GM18951 (cell line): ENCODE results near the gene ETFRF1.

ENCODE experiments used
- POLR2A ChIP-seq: IDR thresholded peaks from 4 replicates; pipeline ENCODE4 v1.6.1; 2011; ENCODE audit warnings: mild to moderate bottlenecking; ENCODE audit not compliant: insufficient read length, insufficient read depth; ENCODE audit errors: extremely low read depth
- in situ Hi-C: fragments of 300-500 bp; cut with MboI; formaldehyde crosslinking; loops from one replicate; pipeline ENCODE4 v1.12.0; 2022; ENCODE audit warnings: low sequenced_read_pairs, mixed read lengths, inconsistent platforms; ENCODE audit not compliant: unreplicated experiment

ETFRF1 gene

GRCh38 chr12:25190793-25191192 is 4.2 kb upstream of the ETFRF1 start:
- no peak for TF ChIP-seq POLR2A
- in situ Hi-C loops = no loop called here

DNA sequence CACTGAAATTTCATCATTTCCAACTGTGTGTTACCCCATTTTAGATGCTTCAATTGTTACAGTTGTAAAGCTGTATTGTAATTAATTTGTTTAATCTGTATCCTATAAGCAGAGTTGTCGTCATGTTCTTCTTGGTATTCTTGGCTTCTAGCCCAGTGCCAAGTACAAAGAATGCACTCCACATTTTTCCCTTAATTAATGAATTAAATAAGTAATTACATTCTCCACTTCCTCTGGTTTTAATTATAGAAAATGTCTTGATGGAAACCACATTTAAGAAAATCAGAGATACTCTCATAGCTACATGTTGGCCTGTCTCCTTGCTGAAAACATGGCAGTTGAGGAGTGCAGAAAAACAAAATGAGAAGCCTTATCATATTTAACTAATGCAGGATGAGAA is 823 bp upstream of the ETFRF1 start:
- no peak for TF ChIP-seq POLR2A
- in situ Hi-C loops = no loop called here

DNA sequence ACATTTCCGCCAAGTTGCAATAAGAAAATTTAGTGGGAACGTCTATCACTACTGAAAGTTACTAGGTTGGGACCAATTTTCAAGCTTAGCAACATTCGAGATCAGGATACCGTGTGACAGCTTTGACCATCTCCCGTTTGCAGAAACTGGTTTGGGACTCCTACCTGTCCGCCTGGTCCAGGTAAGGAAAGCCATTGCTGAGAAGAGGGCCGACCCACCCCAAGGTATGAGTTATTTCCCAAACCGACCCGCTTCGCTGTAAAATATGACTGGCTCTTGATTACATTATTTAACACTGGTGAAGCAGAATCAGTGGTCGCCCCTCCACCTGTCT is 348 bp upstream of the ETFRF1 start:
- in situ Hi-C loops = no loop called here

GRCh38 chr12:25197608-25198007 is 2.6 kb downstream of the ETFRF1 start:
- TF ChIP-seq POLR2A = no peak
- in situ Hi-C loops = no loop called here

More for the DNA sequence above, 348 bp upstream of the ETFRF1 start:
- no peak for TF ChIP-seq POLR2A

- TF ChIP-seq POLR2A = no peak
- in situ Hi-C loops = no loop called here
Observed at GRCh38 chr12:25200703-25201102, 5.7 kb downstream of the ETFRF1 start.

GRCh38 chr12:25202137-25202536 is 7.1 kb downstream of the ETFRF1 start:
- in situ Hi-C loops = no loop called here
- no peak for TF ChIP-seq POLR2A

- in situ Hi-C loops = no loop called here
- no peak for TF ChIP-seq POLR2A
Observed at GRCh38 chr12:25207411-25207810, 12.4 kb downstream of the ETFRF1 start.

GRCh38 chr12:25207846-25208245 is 12.8 kb downstream of the ETFRF1 start:
- in situ Hi-C loops = no loop called here
- no peak for TF ChIP-seq POLR2A

GRCh38 chr12:25208554-25208953 is 13.5 kb downstream of the ETFRF1 start:
- in situ Hi-C loops = no loop called here
- TF ChIP-seq POLR2A = no peak

- no peak for TF ChIP-seq POLR2A
- in situ Hi-C loops = no loop called here
Observed at GRCh38 chr12:25213338-25213737, 18.3 kb downstream of the ETFRF1 start.

GRCh38 chr12:25236190-25236589 is 41.2 kb downstream of the ETFRF1 start:
- in situ Hi-C loops = no loop called here
- TF ChIP-seq POLR2A = no peak

- TF ChIP-seq POLR2A = no peak
- in situ Hi-C loops = no loop called here
Observed at GRCh38 chr12:25236626-25237025, 41.6 kb downstream of the ETFRF1 start.

DNA sequence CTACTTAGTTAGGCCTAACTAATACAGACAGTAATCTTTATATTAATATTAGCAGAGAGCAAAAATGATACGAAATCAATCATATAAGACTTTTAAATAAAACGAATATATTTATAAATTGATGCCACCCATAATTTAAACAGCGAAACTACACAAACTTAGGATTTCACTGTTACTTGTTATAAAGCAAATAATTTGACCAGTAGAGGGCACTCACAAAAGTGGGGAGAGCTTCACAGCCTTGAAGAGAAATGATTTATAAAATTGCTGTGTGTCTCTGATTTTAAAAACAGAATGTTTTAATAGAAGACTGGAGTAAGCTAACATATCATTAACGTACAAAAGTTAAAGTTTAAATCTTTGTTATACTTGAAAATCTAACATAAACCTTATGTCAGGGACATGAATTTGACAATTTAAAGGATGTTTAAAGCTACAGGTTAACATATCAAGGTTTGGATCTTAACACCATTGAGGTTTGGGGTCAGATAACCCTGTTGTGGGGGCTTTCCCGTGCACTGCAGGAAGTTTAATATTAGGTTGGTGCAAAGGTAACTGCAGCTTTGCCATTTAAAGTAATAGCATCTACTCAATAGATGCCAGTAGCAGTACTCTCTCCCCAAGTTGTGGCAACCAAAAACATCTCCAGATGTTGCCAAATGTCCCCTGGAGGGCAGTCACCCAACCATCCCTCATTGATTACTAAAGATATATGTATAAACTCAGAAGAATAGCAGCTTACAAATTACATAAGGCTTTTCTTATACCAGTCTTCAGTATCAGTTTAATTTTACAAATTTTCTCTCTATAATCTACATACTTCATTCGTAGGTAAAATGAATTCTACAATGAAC is 46.4 kb downstream of the ETFRF1 start:
- TF ChIP-seq POLR2A = no peak
- in situ Hi-C loops = no loop called here

DNA sequence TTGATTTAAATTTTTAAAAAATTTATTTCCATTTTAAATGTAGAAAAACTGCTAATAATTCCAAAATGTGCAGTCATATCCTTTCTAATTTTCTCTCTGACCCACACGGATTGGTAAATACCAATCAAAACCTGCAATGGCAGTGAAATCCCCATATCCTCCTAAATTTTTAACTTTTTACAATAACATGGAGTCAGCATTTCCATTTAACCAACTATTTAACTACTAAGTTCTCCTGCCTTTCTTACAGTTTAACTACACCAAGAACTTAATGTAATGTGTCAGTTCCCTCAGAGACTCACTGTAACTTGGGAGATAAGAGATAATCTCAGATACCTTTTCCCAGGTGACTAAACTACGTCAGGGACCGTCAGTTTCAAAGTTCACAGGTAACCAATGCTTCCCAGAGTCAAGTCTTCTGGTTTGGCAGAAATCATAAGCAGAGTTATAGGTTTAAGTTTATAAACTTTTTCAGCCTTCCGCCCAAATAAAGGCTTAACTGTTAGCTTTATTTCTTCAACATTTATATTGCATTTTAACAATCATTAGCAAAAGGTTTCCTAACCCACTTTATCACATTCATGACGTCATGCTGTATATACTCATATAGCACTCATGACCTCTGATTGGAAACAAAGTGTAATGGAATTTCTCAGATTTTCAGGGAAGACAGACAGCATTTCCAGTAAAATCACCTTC is 48.1 kb downstream of the ETFRF1 start:
- in situ Hi-C loops = no loop called here
- TF ChIP-seq POLR2A = no peak

DNA sequence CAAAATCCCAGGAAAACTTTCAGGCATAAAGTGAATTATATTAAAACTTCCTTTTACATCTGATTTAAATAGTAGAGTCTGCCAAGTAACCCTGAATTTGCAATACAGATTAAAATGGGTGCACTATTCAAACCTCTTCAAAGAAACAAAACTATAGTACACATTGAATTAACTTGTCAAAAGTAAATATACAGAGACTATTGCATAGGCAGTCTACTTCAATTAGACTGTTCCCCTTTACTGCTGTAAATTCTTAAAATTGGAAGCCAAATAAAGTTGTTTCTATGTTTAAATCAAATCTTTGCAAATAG is 48.6 kb downstream of the ETFRF1 start:
- no peak for TF ChIP-seq POLR2A
- in situ Hi-C loops = no loop called here

- TF ChIP-seq POLR2A = no peak
- in situ Hi-C loops = no loop called here
Observed at GRCh38 chr12:25245491-25245890, 50.5 kb downstream of the ETFRF1 start.
